ENCODE measurements around the gene ATG101.

Gene ATG101, protein sequence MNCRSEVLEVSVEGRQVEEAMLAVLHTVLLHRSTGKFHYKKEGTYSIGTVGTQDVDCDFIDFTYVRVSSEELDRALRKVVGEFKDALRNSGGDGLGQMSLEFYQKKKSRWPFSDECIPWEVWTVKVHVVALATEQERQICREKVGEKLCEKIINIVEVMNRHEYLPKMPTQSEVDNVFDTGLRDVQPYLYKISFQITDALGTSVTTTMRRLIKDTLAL

DNA sequence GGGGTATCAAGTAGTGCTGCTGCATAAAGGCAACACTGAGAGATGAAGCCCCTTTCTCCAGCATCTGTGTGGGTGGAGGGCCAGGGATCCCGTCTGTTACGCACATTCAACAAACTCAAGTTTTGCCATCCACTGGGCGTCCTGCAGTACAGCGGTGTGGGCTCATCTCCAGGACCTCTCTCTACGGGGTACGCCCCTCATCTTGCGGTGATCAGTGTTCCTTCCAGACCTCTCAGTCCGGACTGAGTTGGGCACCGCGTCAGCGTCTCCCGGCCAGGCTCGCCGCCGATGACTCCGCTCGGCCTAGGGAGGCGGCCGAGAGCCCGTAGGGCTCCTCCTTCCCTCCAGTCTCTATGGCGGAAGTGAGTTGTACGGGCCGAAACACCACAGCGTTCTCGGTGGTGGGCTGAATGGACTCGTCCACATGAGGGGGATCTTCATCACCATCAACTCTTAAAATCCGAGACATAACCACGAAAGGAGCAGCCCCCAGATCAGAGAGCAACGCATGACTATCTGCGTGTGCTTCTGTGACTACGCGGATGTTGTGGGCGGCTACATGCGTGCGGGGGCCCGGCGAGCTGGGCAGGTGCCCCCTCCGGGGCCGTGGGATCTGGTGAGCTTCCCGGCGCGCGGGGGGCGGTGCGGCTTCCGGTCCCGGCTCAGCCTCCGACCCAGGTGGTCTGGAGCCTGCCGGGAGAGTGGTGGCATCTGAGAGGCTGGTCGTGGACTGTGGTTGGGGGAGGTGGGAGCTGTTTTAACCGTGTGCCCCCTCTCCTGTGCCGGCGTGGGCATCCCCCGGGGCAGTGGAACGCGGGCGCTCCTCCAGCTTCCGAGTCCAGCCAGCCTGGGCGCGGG is at the start of gene ATG101:
Gene ATG101 (plus strand): TSS at position 652 of the 858 bp plus-strand sequence. CDS start 3,673 bp downstream, outside the sequence.
- peak within 1 kb of the TSS; percentile 93 to 98 for H3K4me3 ChIP-seq (replicated peaks in 1 of 2; ENCODE audit: low read depth in 2 of 2, low read length in 2 of 2)
- TF ChIP-seq, protein P1, sequence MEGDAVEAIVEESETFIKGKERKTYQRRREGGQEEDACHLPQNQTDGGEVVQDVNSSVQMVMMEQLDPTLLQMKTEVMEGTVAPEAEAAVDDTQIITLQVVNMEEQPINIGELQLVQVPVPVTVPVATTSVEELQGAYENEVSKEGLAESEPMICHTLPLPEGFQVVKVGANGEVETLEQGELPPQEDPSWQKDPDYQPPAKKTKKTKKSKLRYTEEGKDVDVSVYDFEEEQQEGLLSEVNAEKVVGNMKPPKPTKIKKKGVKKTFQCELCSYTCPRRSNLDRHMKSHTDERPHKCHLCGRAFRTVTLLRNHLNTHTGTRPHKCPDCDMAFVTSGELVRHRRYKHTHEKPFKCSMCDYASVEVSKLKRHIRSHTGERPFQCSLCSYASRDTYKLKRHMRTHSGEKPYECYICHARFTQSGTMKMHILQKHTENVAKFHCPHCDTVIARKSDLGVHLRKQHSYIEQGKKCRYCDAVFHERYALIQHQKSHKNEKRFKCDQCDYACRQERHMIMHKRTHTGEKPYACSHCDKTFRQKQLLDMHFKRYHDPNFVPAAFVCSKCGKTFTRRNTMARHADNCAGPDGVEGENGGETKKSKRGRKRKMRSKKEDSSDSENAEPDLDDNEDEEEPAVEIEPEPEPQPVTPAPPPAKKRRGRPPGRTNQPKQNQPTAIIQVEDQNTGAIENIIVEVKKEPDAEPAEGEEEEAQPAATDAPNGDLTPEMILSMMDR (IDR thresholded peaks at IDR 0.05; ENCODE audit: low read depth, low read length) = peak; percentile 56
- DNase-seq (ENCODE audit: low read depth in 2 of 2) = peak; percentile 97

DNA sequence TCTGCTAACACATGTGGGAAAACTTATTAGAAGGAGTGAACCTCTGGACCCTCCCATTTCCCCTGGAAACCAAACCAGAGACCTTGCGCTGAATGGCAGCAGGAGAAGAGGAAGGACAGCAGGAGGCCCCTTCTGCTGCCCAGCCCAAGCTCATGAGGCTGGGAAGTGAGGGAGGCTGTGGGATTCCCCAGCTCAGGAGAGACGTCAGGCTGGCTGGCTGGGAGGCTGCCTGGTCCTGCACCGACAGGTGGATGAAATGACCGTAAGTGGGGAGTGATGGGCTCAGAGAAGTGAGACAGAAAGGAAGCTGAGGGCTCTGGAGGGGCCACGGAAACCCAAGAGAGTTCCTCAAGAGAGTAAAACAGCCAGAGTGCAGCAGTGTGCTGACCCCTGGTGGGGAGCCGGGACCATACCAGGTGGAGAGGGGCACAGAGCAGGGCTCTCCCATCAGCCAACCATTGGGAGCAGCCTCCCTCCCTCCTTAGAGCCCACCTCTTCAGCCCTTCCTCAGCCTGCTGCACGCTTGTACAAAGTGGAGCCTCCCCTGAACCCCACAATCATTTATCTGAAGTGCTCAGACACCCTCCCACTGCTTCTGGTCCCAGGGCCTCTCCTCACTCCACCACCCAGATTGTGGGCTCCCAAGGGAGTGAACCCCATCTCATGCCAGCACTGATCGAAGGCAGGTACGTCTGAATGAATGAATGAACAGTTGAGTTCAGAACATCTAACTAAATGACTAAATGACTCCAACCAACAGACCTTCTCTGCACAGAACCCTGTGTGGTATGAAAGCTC is 49.0 kb upstream of the ATG101 start:
- peak; percentile 49 to 70 for DNase-seq (ENCODE audit: low read depth in 2 of 2)
- H3K4me3 ChIP-seq (replicated peaks in 1 of 2; ENCODE audit: low read depth in 2 of 2, low read length in 2 of 2) = no peak overlapping the region
- TF ChIP-seq, protein P1 (IDR thresholded peaks at IDR 0.05; ENCODE audit: low read depth, low read length) = peak; percentile 79

DNA sequence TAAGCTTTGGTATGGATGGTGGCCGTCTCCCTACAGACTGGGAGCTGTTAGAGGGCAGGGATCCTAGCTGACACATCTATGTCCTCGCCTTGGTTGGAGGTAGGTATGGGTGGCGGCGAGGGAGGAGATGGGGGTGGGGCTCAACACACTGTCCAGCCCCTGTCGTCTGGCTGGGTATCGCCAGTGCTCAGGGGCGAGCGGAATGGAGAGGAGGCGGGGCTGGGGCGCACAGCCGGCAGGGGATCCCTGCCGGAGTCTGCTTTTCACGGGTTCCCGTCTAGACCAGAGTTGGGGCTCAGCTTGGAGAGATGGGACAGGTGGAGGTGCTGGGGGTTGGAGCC is 47.0 kb upstream of the ATG101 start:
- no peak for DNase-seq (ENCODE audit: low read depth in 2 of 2)
- TF ChIP-seq, protein P1 (IDR thresholded peaks at IDR 0.05; ENCODE audit: low read depth, low read length) = no peak
- H3K4me3 ChIP-seq (replicated peaks in 1 of 2; ENCODE audit: low read depth in 2 of 2, low read length in 2 of 2) = peak overlapping the region in 1 of 2 donors; percentile 54

DNA sequence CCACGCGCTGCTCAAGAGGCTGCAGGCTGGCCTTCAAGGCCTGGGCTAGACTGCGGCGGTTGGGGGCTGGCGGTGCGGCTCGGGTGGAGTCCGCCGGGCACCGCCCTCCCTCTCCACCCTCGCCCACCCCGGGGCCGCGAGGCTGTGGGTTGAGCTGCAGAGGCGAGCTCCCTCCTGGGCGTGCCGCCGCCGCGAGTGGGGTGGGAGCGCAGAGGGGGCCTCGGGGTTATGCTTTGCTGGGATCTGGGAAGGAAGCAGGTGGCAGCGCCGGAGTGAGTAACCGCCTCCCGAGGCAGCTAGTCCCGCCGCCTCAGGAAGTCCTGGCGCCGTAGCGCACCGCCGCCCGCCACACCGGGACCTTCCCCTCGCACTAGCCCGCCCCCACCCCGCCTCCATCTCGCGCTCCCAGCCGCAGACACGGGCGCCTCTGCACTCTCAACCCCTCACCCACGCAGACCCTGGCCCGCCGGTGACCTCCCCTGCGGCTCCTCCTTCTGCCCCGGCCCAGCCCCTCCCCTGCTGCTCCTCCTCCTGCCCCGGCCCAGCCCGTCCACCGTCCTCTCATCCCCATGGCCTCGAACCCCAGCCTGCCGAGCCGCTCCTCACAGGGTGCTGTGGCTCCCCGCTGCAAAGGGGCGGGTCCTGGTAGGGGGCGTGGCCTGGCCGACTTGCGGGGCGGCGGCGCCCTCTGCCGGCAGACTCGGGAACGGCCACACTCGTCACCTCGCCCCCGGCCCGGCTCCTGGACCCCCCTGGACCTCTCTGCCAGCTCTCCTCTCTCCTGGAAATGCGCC is 46.4 kb upstream of the ATG101 start:
- DNase-seq (ENCODE audit: low read depth in 2 of 2) = peak; percentile 69 to 79
- TF ChIP-seq, protein P1 (IDR thresholded peaks at IDR 0.05; ENCODE audit: low read depth, low read length) = peak; percentile 70
- peak overlapping the region; percentile 49 to 54 for H3K4me3 ChIP-seq (replicated peaks in 1 of 2; ENCODE audit: low read depth in 2 of 2, low read length in 2 of 2)

DNA sequence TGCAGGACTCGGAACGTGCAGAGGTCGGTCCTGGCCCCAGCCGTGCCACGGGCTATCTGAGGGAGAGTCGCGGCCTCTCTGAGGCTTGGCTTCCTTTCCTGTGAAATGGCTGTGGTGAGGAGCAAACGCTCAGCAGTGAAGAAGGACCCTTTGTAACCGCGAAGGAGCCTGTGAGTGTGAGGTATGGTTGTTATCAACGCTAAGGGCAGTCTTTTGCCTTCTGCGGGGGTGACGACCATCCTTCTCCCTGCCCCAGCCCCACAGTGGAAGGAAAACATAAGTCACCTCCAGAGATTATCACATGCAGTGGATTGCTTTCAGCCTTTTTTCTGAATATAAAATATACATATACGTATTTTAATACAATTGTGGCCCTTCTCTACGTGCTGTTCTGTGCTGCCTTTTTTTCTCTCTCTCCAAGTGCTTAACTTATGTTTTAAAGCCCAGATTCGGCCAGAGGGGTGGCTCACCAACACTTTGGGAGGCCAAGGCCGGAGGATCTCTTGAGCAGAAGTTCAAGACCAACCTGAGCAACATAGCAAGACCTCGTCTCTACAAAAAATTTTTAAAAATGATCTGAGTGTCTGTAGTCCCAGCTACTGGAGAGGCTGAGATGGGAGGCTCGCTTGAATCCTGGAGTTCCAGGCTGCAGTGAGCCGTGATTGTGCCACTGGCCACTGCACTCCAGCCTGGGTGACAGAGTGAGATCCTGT is 45.6 kb upstream of the ATG101 start:
- no peak for DNase-seq (ENCODE audit: low read depth in 2 of 2)
- H3K4me3 ChIP-seq (replicated peaks in 1 of 2; ENCODE audit: low read depth in 2 of 2, low read length in 2 of 2) = peak overlapping the region; percentile 49 to 54
- TF ChIP-seq, protein P1 (IDR thresholded peaks at IDR 0.05; ENCODE audit: low read depth, low read length) = no peak

All from cardiac fibroblast (primary cell).